Panc1 (cell line): ENCODE measurements around the gene CRCP.

ENCODE experiments used
- CTCF ChIP-seq: fragments of 450-650 bp; IDR thresholded peaks from 2 replicates; pipeline ENCODE4 v1.5.1; 2017; ENCODE audit warnings: mild to moderate bottlenecking
- REST ChIP-seq, 2 experiments: IDR thresholded peaks; 2 replicates each; pipeline ENCODE4 v1.6.1; 2011 to 2012; ENCODE audit warnings: low read depth in 2 of 2, control low read depth in 1 of 2, low read length in 1 of 2, mild to moderate bottlenecking in 1 of 2, moderate library complexity in 1 of 2; ENCODE audit not compliant: insufficient read depth in 1 of 2

- TF ChIP-seq CTCF (no peak), REST (IDR thresholded peaks at IDR 0.05; ENCODE audit: insufficient read depth in 1 of 2, low read depth in 2 of 2, low read length in 1 of 2) (no peak)
Observed at GRCh38 chr7:66143876-66144332, 29.3 kb downstream of the CRCP start.
